ENCODE results near the gene FER. TPM values are rescaled to one million over a fixed set of nuclear protein-coding genes. Genes with fewer than 3 reads are reported as not detected.
"Not testable (repeated sequence)": the region's sequence is repeated elsewhere in the genome, so short reads cannot be mapped to it uniquely, and the experiment has no call there.

FER gene
- total and polyA plus RNA-seq, 8 donors: 1.4 to 15.3 (median 6.2) TPM

DNA sequence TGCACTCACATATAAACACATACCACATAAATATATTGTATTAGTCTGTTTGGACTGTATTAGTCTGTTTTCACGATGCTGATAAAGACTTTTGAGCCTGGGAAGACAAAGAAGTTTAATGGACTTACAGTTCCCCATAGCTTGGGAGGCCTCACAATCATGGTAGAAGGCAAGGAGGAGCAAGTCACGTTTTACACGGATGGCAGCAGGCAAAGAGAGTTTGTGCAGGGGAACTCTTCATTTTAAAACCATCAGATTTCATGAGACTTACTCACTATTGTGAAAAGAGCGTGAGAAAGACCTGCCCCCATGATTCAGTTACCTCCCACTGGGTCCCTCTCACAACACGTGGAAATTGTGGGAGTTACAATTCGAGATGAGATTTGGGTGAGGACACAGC is 133.4 kb downstream of the FER start:
- TF ChIP-seq, protein P1, sequence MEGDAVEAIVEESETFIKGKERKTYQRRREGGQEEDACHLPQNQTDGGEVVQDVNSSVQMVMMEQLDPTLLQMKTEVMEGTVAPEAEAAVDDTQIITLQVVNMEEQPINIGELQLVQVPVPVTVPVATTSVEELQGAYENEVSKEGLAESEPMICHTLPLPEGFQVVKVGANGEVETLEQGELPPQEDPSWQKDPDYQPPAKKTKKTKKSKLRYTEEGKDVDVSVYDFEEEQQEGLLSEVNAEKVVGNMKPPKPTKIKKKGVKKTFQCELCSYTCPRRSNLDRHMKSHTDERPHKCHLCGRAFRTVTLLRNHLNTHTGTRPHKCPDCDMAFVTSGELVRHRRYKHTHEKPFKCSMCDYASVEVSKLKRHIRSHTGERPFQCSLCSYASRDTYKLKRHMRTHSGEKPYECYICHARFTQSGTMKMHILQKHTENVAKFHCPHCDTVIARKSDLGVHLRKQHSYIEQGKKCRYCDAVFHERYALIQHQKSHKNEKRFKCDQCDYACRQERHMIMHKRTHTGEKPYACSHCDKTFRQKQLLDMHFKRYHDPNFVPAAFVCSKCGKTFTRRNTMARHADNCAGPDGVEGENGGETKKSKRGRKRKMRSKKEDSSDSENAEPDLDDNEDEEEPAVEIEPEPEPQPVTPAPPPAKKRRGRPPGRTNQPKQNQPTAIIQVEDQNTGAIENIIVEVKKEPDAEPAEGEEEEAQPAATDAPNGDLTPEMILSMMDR (IDR thresholded peaks at IDR 0.05): no peak
- H3K27me3 ChIP-seq: no peaks in the 10 kb centered on the region
- no peaks in the 10 kb centered on the region for H3K9me3 ChIP-seq
- intact Hi-C loops (cut with DNase I): no loop called here
- no peak for FAIRE-seq
- no peak overlapping the region for H3K27ac ChIP-seq
- DNase-seq: no peak
- no peak for ATAC-seq
- H3K4me1 ChIP-seq: no peaks in the 10 kb centered on the region
- 90 to 92% methylated on average over 6 of the region's 6 CpGs for WGBS, 2 donors
- no peaks in the 10 kb centered on the region for H3K36me3 ChIP-seq
- no peak overlapping the region for H3K4me3 ChIP-seq

- H3K27me3 ChIP-seq: no peaks in the 10 kb centered on the region
- ATAC-seq (no peak), DNase-seq (no peak), FAIRE-seq (no peak)
- H3K4me1 ChIP-seq: no peaks in the 10 kb centered on the region
- no peaks in the 10 kb centered on the region for H3K9me3 ChIP-seq
- TF ChIP-seq, protein P1 (IDR thresholded peaks at IDR 0.05): no peak
- no peak overlapping the region for H3K4me3 ChIP-seq
- intact Hi-C loops (cut with DNase I): no loop called here
- WGBS, 2 donors: 74 to 80% methylated on average over 4 of the region's 4 CpGs
- no peaks in the 10 kb centered on the region for H3K36me3 ChIP-seq
- no peak overlapping the region for H3K27ac ChIP-seq
Observed at GRCh38 chr5:108884736-108885135, 137.0 kb downstream of the FER start.

- DNase-seq: no peak
- Histone ChIP-seq H3K36me3 (no peaks in the 10 kb centered on the region), H3K9me3 (no peaks in the 10 kb centered on the region), H3K4me3 (no peak overlapping the region), H3K4me1 (no peaks in the 10 kb centered on the region), H3K27ac (no peak overlapping the region), H3K27me3 (no peaks in the 10 kb centered on the region)
- no peak for FAIRE-seq
- no peak for ATAC-seq
- intact Hi-C loops (cut with DNase I): no loop called here
- TF ChIP-seq, protein P1 (IDR thresholded peaks at IDR 0.05): no peak
Observed at GRCh38 chr5:108898257-108898656, 150.6 kb downstream of the FER start.

DNA sequence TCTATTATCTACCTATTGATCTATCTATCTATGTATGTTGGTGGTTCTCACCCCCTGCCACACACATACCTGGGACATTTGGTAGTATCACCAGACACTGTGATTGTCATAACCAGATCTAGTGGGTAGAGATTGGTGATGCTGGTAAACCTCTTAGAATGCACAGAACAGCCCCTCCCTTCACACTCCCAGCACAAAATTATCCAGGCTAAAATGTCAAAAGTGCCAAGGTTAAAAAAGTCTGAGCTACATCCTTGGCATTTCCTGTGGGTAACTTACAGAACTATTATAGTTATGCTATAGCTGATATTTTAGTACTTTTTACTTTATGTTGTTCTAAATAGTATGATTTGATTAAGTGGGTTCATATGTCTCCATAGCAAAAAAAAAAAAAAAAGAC is 151.0 kb downstream of the FER start:
- Histone ChIP-seq H3K36me3 (no peaks in the 10 kb centered on the region), H3K27me3 (no peaks in the 10 kb centered on the region), H3K27ac (no peak overlapping the region), H3K4me1 (no peaks in the 10 kb centered on the region), H3K9me3 (no peaks in the 10 kb centered on the region), H3K4me3 (no peak overlapping the region)
- DNase-seq (no peak), ATAC-seq (no peak), FAIRE-seq (peak; percentile 75)
- TF ChIP-seq, protein P1 (IDR thresholded peaks at IDR 0.05): no peak
- intact Hi-C loops (cut with DNase I): no loop called here

DNA sequence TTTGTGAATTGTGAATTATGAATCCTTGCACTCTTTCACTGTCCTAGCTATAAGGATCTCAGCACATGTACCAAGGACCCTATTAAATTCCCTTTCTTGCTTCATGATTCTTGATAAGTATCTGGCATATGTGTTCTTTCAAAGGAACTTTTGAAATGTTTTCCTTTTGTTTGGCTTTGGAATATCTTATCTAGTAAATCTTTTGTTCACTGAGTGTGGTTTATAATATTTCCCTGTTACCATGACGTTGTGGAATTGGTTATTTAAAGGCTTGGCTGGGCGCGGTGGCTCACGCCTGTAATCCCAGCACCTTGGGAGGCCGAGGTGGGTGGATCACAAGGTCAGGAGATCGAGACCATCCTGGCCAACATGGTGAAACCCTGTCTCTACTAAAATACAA is 151.5 kb downstream of the FER start:
- H3K9me3 ChIP-seq; H3K4me3 ChIP-seq; H3K27me3 ChIP-seq; intact Hi-C loops (cut with DNase I); DNase-seq; FAIRE-seq; ATAC-seq; H3K27ac ChIP-seq; H3K4me1 ChIP-seq; H3K36me3 ChIP-seq: not testable (repeated sequence)
- 91 to 93% methylated on average over 6 of the region's 6 CpGs for WGBS, 2 donors

DNA sequence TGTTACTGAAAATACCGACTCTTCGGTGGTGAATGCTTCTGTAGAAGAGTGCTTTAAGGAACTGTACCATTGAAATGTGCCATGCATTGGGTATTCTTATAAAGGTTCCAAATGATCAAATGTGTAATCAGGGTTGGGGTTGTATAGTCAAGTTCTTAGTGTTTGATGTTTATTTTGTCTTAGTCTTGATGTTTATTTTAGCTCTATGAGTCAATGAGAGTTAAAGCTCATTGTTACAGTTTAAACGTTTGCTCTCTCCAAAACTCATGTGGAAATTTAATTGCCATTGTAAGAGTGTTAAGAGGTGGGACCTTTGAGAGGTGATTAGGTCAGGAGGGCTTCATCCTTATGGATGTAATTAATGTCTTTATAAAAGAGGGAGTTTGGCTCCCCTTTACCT is 153.0 kb downstream of the FER start:
- no peak overlapping the region for H3K27ac ChIP-seq
- H3K4me3 ChIP-seq: no peak overlapping the region
- no peaks in the 10 kb centered on the region for H3K4me1 ChIP-seq
- H3K36me3 ChIP-seq: no peaks in the 10 kb centered on the region
- 74 to 82% methylated on average over 3 of the region's 3 CpGs for WGBS, 2 donors
- TF ChIP-seq, protein P1 (IDR thresholded peaks at IDR 0.05): no peak
- no peaks in the 10 kb centered on the region for H3K9me3 ChIP-seq
- no peak for DNase-seq
- H3K27me3 ChIP-seq: no peaks in the 10 kb centered on the region
- intact Hi-C loops (cut with DNase I): no loop called here
- FAIRE-seq: no peak
- ATAC-seq: no peak

All from pancreas (tissue), 10 donors.